Stomach (tissue), 9 donors: ENCODE measurements around the gene HORMAD2. TPM values are rescaled to one million over a fixed set of nuclear protein-coding genes. Genes with fewer than 3 reads are reported as not detected.

ENCODE experiments used
- DNase-seq, 2 donors: peaks; one replicate each; pipeline versions ENCODE4 v3.0.0 to v3.0.0-alpha.2; 2013 to 2019
- H3K27ac ChIP-seq, 5 donors: fragments of 200-600 bp in 4 of 5; sonication (generic) in 4 of 5; one replicate each; pipeline ENCODE4 v1.5.1; 2013 to 2019; ENCODE audit warnings: mild to moderate bottlenecking in 1 of 5, moderate library complexity in 1 of 5
- H3K27me3 ChIP-seq, 3 donors: fragments of 200-600 bp; sonication (generic); one replicate each; pipeline ENCODE4 v1.5.1; 2017 to 2019; ENCODE audit warnings: mixed run types in 1 of 3
- H3K36me3 ChIP-seq, 4 donors: fragments of 200-600 bp; sonication (generic); 1 replicate in 3 of 4; 2 replicates in 1 of 4; pipeline ENCODE4 v1.5.1; 2016 to 2019
- H3K4me1 ChIP-seq, 4 donors: fragments of 200-600 bp; sonication (generic); one replicate each; pipeline ENCODE4 v1.5.1; 2016 to 2019
- H3K4me3 ChIP-seq, 4 donors: fragments of 200-600 bp; sonication (generic) in 3 of 4; one replicate each; pipeline ENCODE4 v1.5.1; 2016 to 2019; ENCODE audit warnings: mild to moderate bottlenecking in 1 of 4
- H3K9me3 ChIP-seq, 4 donors: fragments of 200-600 bp; sonication (generic); one replicate each; pipeline ENCODE4 v1.5.1; 2016 to 2019
- CTCF ChIP-seq, 7 experiments: fragments of 450-650 bp in 4 of 7; fragments of 200-600 bp in 3 of 7; sonication (generic) in 3 of 7; IDR thresholded peaks; one replicate each; pipeline ENCODE4 v1.5.1; 2016 to 2019; ENCODE audit warnings: antibody characterized with exemption in 7 of 7, control low read depth in 2 of 7, mild to moderate bottlenecking in 1 of 7
- EP300 ChIP-seq: sonication (generic); formaldehyde crosslinking; IDR thresholded peaks from one replicate; pipeline ENCODE4 v1.6.1; 2017; ENCODE audit warnings: antibody characterized with exemption
- POLR2A ChIP-seq, 4 donors: fragments of 450-650 bp; IDR thresholded peaks; one replicate each; pipeline ENCODE4 v1.6.1; 2016; ENCODE audit warnings: antibody characterized with exemption in 4 of 4, control low read depth in 2 of 4, mild to moderate bottlenecking in 1 of 4, moderate library complexity in 1 of 4
- POLR2AphosphoS5 ChIP-seq, 3 donors: sonication (generic); formaldehyde crosslinking; IDR thresholded peaks; one replicate each; pipeline ENCODE4 v1.6.1; 2016; ENCODE audit warnings: antibody characterized with exemption in 3 of 3
- WGBS, 5 donors: extraction: QIAGEN DNeasy Blood & Tissue Kit in 3 of 5; methylation state at CpG; one replicate each; pipeline versions ENCODE4 v1.1.5 to v1.1.7; 2013 to 2018; 5-methylcytosine and 5-hydroxymethylcytosine counted together
- intact Hi-C: fragments of 100-400 bp; cut with DNase I; formaldehyde crosslinking; loops from one replicate; pipeline ENCODE4 v1.15.1; 2023; ENCODE audit warnings: low total_unique reads
- polyA plus RNA-seq, 3 donors: library from polyadenylated mRNA; stranded (reverse); fragments of 200-250 nt; gene quantifications; one replicate each; pipeline ENCODE4 v1.2.3, GENCODE V29; 2013
- total RNA-seq, 5 donors: library from RNA; depleted of rRNA; stranded (reverse); fragments of >200 nt; gene quantifications; one replicate each; pipeline versions ENCODE4 v1.1.0 to v1.2.3, GENCODE V29; 2014 to 2016
- donor health status: healthy with polysubstance abuse.
- donor health status: Bipolar disorder and iron deficiency.
- donor health status: healthy.

Gene HORMAD2
- total and polyA plus RNA-seq, 8 donors, result not detected

GRCh38 chr22:30183861-30184278, 103.6 kb downstream of the HORMAD2 start:
- intact Hi-C loops, result no loop called here
- peaks cover 0 to 35% (median 10%) of the 10 kb centered on the region in 4 donors for H3K4me1 ChIP-seq
- no peak for DNase-seq
- H3K27me3 ChIP-seq, result no peaks in the 10 kb centered on the region
- no peak overlapping the region for H3K27ac ChIP-seq
- no peaks in the 10 kb centered on the region for H3K36me3 ChIP-seq
- TF ChIP-seq POLR2AphosphoS5 (IDR thresholded peaks at IDR 0.05) (no peak), POLR2A (IDR thresholded peaks at IDR 0.05) (no peak), CTCF (IDR thresholded peaks at IDR 0.05) (no peak), EP300 (no peak)
- WGBS, 5 donors, result 46 to 89% (median 78%) methylated on average over 2 of the region's 2 CpGs
- no peak overlapping the region for H3K4me3 ChIP-seq
- no peaks in the 10 kb centered on the region for H3K9me3 ChIP-seq

DNA sequence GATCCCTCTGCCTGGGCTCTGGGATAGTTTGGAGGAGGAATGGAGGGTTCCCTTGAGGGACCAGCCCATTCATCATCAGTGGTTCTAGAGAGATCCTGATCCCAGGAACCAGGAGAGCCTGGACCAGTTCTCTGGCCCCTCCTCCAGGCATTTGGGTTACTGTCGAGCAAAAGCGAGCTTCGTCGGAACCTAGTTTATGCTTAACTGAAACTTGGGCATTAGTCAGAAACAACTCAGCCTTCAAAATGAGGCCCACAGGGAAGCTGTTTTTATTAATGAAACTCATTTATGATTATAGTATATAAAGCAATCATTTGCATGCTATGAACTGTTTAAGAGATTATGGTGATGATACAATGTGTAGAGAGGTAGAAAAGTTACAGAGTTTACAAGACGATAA, 104.9 kb downstream of the HORMAD2 start:
- peak overlapping the region; percentile 8 to 67 (median 26) for H3K27ac ChIP-seq
- intact Hi-C loops, result no loop called here

GRCh38 chr22:30185549-30185948, 105.3 kb downstream of the HORMAD2 start:
- H3K27ac ChIP-seq, result peak overlapping the region in 2 of 5 donors; percentile 26 to 67
- intact Hi-C loops, result no loop called here

More for the DNA sequence above, 104.9 kb downstream of the HORMAD2 start:
- Histone ChIP-seq H3K4me3 (no peak overlapping the region), H3K4me1 (peaks cover 0 to 35% (median 10%) of the 10 kb centered on the region in 4 donors), H3K27me3 (no peaks in the 10 kb centered on the region), H3K36me3 (no peaks in the 10 kb centered on the region), H3K9me3 (no peaks in the 10 kb centered on the region)
- DNase-seq, result no peak
- TF ChIP-seq CTCF (IDR thresholded peaks at IDR 0.05) (no peak), EP300 (no peak), POLR2AphosphoS5 (IDR thresholded peaks at IDR 0.05) (no peak), POLR2A (IDR thresholded peaks at IDR 0.05) (no peak)
- WGBS, 5 donors, result 25 to 48% (median 35%) methylated on average over 5 of the region's 5 CpGs

GRCh38 chr22:30186041-30186440, 105.8 kb downstream of the HORMAD2 start:
- H3K9me3 ChIP-seq, result no peaks in the 10 kb centered on the region
- H3K36me3 ChIP-seq, result no peaks in the 10 kb centered on the region
- intact Hi-C loops, result no loop called here
- TF ChIP-seq CTCF (IDR thresholded peaks at IDR 0.05) (no peak), EP300 (no peak), POLR2AphosphoS5 (IDR thresholded peaks at IDR 0.05) (no peak), POLR2A (IDR thresholded peaks at IDR 0.05) (no peak)
- H3K4me1 ChIP-seq, result peaks cover 0 to 41% (median 10%) of the 10 kb centered on the region in 4 donors
- H3K4me3 ChIP-seq, result no peak overlapping the region
- no peaks in the 10 kb centered on the region for H3K27me3 ChIP-seq
- H3K27ac ChIP-seq, result peak overlapping the region in 1 of 5 donors; percentile 67
- DNase-seq, result no peak

More at GRCh38 chr22:30185549-30185948, 105.3 kb downstream of the HORMAD2 start:
- no peaks in the 10 kb centered on the region for H3K36me3 ChIP-seq
- no peak for DNase-seq
- no peaks in the 10 kb centered on the region for H3K27me3 ChIP-seq
- no peaks in the 10 kb centered on the region for H3K9me3 ChIP-seq
- TF ChIP-seq EP300, result no peak
- TF ChIP-seq CTCF (IDR thresholded peaks at IDR 0.05), result no peak
- TF ChIP-seq POLR2AphosphoS5 (IDR thresholded peaks at IDR 0.05), result no peak
- no peak for TF ChIP-seq POLR2A (IDR thresholded peaks at IDR 0.05)
- peaks cover 0 to 36% (median 10%) of the 10 kb centered on the region in 4 donors for H3K4me1 ChIP-seq
- no peak overlapping the region for H3K4me3 ChIP-seq
